ENCODE data around the gene LONP1. TPM values are rescaled to one million over a fixed set of nuclear protein-coding genes. Genes with fewer than 3 reads are reported as not detected.

LONP1 gene
- total and polyA plus RNA-seq, 8 donors: 23.3 to 63.9 (median 39.4) TPM

DNA sequence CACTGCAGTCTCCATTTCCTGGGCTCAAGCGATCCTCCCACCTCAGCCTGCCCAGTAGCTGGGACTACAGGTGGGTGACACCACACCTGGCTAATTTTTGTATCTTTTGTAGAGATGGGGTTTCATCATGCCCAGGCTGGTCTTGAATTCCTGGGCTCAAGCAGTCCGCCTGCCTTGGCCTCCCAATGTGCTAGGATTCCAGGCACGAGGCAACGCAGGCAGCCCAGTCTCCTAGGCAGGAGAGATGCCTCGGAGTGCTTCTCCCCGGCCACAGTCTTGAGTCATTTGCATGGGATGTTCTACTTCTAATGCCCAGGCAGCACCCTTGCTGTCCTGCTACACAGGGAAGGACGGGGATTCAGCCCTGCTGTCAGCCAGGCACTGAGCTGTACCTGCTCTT is 48.3 kb downstream of the LONP1 start:
- intact Hi-C loops (cut with DNase I): no loop called here
- no peaks in the 10 kb centered on the region for H3K4me1 ChIP-seq
- ATAC-seq (no peak), FAIRE-seq (no peak), DNase-seq (peak in 1 of 6 donors; percentile 23)
- no peaks in the 10 kb centered on the region for H3K27me3 ChIP-seq
- TF ChIP-seq, protein P1, sequence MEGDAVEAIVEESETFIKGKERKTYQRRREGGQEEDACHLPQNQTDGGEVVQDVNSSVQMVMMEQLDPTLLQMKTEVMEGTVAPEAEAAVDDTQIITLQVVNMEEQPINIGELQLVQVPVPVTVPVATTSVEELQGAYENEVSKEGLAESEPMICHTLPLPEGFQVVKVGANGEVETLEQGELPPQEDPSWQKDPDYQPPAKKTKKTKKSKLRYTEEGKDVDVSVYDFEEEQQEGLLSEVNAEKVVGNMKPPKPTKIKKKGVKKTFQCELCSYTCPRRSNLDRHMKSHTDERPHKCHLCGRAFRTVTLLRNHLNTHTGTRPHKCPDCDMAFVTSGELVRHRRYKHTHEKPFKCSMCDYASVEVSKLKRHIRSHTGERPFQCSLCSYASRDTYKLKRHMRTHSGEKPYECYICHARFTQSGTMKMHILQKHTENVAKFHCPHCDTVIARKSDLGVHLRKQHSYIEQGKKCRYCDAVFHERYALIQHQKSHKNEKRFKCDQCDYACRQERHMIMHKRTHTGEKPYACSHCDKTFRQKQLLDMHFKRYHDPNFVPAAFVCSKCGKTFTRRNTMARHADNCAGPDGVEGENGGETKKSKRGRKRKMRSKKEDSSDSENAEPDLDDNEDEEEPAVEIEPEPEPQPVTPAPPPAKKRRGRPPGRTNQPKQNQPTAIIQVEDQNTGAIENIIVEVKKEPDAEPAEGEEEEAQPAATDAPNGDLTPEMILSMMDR (IDR thresholded peaks at IDR 0.05): no peak
- peaks cover 2 to 26% (median 9%) of the 10 kb centered on the region in 3 donors for H3K36me3 ChIP-seq
- WGBS, 2 donors: 95 to 97% methylated on average over 7 of the region's 7 CpGs
- H3K27ac ChIP-seq: no peak overlapping the region
- no peak overlapping the region for H3K4me3 ChIP-seq
- no peaks in the 10 kb centered on the region for H3K9me3 ChIP-seq

DNA sequence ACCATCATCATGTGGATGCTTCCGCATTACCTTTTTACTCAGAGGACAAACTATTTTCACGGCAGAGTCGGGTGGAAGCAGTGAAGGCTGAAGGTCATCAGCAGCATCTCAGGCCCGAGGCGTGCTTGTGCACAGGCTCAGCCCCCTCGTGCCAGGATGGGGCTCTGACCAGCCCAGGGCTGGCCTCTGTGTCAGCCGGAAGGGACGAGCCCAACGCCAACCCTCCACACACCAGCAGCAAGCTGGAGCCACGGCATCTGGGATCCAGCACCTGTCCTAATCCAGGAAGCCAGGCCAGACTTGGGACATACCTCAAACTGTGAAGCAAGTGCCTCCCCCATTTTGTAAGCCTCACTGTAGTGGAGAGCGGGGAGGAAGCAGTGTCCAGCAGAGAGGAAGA is 50.7 kb downstream of the LONP1 start:
- H3K27ac ChIP-seq: no peak overlapping the region
- H3K4me1 ChIP-seq: no peaks in the 10 kb centered on the region
- FAIRE-seq (no peak), ATAC-seq (no peak), DNase-seq (peak in 1 of 6 donors; percentile 48)
- no peaks in the 10 kb centered on the region for H3K27me3 ChIP-seq
- intact Hi-C loops (cut with DNase I): no loop called here
- H3K9me3 ChIP-seq: no peaks in the 10 kb centered on the region
- 83 to 85% methylated on average over 11 of the region's 11 CpGs for WGBS, 2 donors
- TF ChIP-seq, protein P1 (IDR thresholded peaks at IDR 0.05): no peak
- H3K36me3 ChIP-seq: peaks cover 7 to 47% (median 24%) of the 10 kb centered on the region in 3 donors
- no peak overlapping the region for H3K4me3 ChIP-seq

DNA sequence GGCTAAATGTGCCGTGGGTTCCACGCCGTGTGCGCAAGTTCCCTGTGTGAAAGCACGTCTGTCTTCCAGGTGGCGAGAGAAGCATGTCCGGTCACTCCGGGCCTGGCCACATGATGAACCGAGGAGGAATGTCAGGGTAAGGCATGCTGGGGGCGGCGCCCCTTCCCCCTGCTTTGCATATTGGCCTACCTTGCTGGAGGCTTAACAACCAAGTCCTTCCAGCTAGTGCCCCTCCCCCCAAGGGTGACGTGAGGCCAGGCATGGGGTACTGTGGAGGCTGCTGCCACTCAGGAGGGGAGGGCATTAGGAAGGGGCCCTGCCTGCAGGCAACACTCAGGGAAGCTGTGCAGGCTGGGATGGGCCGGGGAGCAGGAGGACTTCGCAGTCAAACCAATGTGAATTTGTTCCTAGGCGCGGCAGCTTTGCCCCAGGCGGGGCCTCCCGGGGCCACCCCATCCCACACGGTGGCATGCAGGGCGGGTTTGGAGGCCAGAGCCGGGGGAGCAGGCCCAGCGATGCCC is 52.1 kb downstream of the LONP1 start:
- TF ChIP-seq, protein P1 (IDR thresholded peaks at IDR 0.05): no peak
- FAIRE-seq: no peak
- peak in 1 of 4 donors; percentile 3 for ATAC-seq
- intact Hi-C loops (cut with DNase I): no loop called here
- DNase-seq: peak in 1 of 6 donors; percentile 55
- H3K4me1 ChIP-seq: no peaks in the 10 kb centered on the region
- WGBS, 2 donors: 90% methylated on average over 22 of the region's 22 CpGs
- no peak overlapping the region for H3K4me3 ChIP-seq
- H3K36me3 ChIP-seq: peaks cover 9 to 61% (median 37%) of the 10 kb centered on the region in 3 donors
- H3K27ac ChIP-seq: no peak overlapping the region
- H3K27me3 ChIP-seq: no peaks in the 10 kb centered on the region
- H3K9me3 ChIP-seq: no peaks in the 10 kb centered on the region

DNA sequence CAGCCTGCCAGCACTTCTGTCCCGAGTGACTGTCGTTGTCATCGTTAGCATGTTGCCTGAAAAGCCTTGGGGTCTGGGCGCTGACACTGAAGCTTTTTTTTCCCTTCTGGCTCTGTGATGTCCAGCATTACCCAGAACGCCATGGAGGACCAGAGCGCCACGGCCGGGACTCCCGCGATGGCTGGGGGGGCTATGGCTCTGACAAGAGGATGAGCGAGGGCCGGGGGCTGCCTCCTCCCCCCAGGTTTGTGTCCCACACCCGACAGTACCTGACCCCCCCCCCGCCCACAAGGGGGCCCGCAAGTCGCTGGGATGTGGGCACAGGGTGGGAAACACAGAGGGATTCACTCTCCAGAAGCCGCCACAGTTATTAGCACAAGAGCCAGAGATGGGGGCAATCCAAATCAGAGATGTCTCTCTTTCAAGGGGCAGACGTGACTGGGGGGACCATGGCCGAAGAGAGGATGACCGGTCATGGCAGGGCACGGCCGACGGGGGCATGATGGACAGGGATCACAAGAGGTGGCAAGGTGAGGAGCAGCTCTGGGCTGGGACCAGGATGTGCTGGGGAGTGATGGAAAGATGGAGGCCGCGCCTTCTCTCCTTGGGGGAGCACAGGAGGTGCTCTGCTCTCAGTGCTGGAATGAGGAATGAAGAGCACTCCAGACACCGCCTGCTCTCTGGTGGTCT is 52.9 kb downstream of the LONP1 start:
- Histone ChIP-seq H3K36me3 (peaks cover 9 to 68% (median 41%) of the 10 kb centered on the region in 3 donors), H3K27me3 (no peaks in the 10 kb centered on the region), H3K27ac (no peak overlapping the region), H3K4me3 (no peak overlapping the region), H3K9me3 (no peaks in the 10 kb centered on the region), H3K4me1 (no peaks in the 10 kb centered on the region)
- WGBS, 2 donors: 90 to 91% methylated on average over 26 of the region's 26 CpGs
- ATAC-seq: no peak
- FAIRE-seq: no peak
- intact Hi-C loops (cut with DNase I): no loop called here
- DNase-seq: peak in 2 of 6 donors; percentile 48 to 56
- TF ChIP-seq, protein P1 (IDR thresholded peaks at IDR 0.05): no peak

All from pancreas (tissue), 10 donors.